T-cell (primary cell): ENCODE measurements around the gene DPPA5. TPM values are rescaled to one million over a fixed set of nuclear protein-coding genes. Genes with fewer than 3 reads are reported as not detected.

ENCODE experiments used
- ATAC-seq, 4 experiments: fragments of 200-7000 bp in 3 of 4; fragments of 150-1000 bp in 1 of 4; cut with Tn5 transposase; replicated peaks in 1 of 4; 1 replicate in 3 of 4; 2 replicates in 1 of 4; pipeline ENCODE4 v1.10.0; 2021; ENCODE audit warnings: moderate library complexity in 3 of 4, mild to moderate bottlenecking in 2 of 4, moderate number of reproducible peaks in 1 of 4
- CTCF ChIA-PET, 2 donors: fragments of 300-600 bp; sonication (Branson Sonifier 250); formaldehyde crosslinking; loops; one replicate each; lab custom pipeline; 2022; ENCODE audit warnings: antibody characterized with exemption in 2 of 2; lab: Charles Lee
- POLR2A ChIA-PET, 2 donors: fragments of 300-600 bp; sonication (Branson Sonifier 250); formaldehyde crosslinking; loops; one replicate each; lab custom pipeline; 2022; ENCODE audit warnings: antibody characterized with exemption in 2 of 2; lab: Charles Lee
- DNase-seq, 35 experiments: peaks; one replicate each; pipeline versions ENCODE4 v3.0.0 to v3.0.0-alpha.2; 2013 to 2023
- H3K27ac ChIP-seq: one replicate; pipeline ENCODE4 v1.5.1; 2013; ENCODE audit warnings: low read length
- H3K27me3 ChIP-seq, 2 experiments: replicated peaks in 1 of 2; 1 replicate in 1 of 2; 2 replicates in 1 of 2; pipeline versions ENCODE4 v1.6.1 to v1.7.0; 2013; ENCODE audit warnings: low read length in 1 of 2, mixed read lengths in 1 of 2; ENCODE audit not compliant: control insufficient read depth in 2 of 2, insufficient read depth in 2 of 2; ENCODE audit errors: extremely low read depth in 1 of 2
- H3K36me3 ChIP-seq, 2 donors: 1 replicate in 1 of 2; 2 replicates in 1 of 2; pipeline versions ENCODE4 v1.6.1 to v1.7.0; 2013; ENCODE audit warnings: low read length in 1 of 2; ENCODE audit not compliant: control insufficient read depth in 2 of 2, insufficient read depth in 1 of 2; ENCODE audit errors: extremely low read depth in 1 of 2
- H3K4me1 ChIP-seq, 2 experiments: 1 replicate in 1 of 2; 2 replicates in 1 of 2; pipeline versions ENCODE4 v1.6.1 to v1.7.0; 2013; ENCODE audit warnings: low read length in 2 of 2, mixed read lengths in 1 of 2; ENCODE audit not compliant: insufficient read depth in 2 of 2, control insufficient read depth in 1 of 2; ENCODE audit errors: extremely low read depth in 1 of 2
- H3K4me3 ChIP-seq, 2 donors: 1 replicate in 1 of 2; 2 replicates in 1 of 2; pipeline versions ENCODE4 v1.5.1 to v1.7.0; 2013; ENCODE audit warnings: mild to moderate bottlenecking in 2 of 2, low read length in 1 of 2, moderate library complexity in 1 of 2; ENCODE audit not compliant: control insufficient read depth in 1 of 2; ENCODE audit errors: extremely low read depth in 1 of 2
- H3K9me3 ChIP-seq: 2 replicates; pipeline ENCODE4 v1.7.0; 2013
- H3K27ac Mint-ChIP-seq, 2 donors: one replicate each; pipeline ENCODE4 v1.8.0; 2020 to 2021; ENCODE audit warnings: mild to moderate bottlenecking in 2 of 2, mixed read lengths in 2 of 2
- H3K27me3 Mint-ChIP-seq, 2 donors: one replicate each; pipeline ENCODE4 v1.8.0; 2021 to 2022; ENCODE audit warnings: mixed read lengths in 2 of 2
- H3K36me3 Mint-ChIP-seq: one replicate; pipeline ENCODE4 v1.8.0; 2021; ENCODE audit warnings: mixed read lengths
- H3K4me1 Mint-ChIP-seq, 3 donors: one replicate each; pipeline ENCODE4 v1.8.0; 2020 to 2022; ENCODE audit warnings: mixed read lengths in 3 of 3, mild to moderate bottlenecking in 1 of 3
- H3K4me3 Mint-ChIP-seq, 3 donors: one replicate each; pipeline ENCODE4 v1.8.0; 2020 to 2022; ENCODE audit warnings: mild to moderate bottlenecking in 3 of 3, mixed read lengths in 3 of 3, moderate library complexity in 3 of 3
- H3K9me3 Mint-ChIP-seq, 3 donors: one replicate each; pipeline ENCODE4 v1.8.0; 2020 to 2022; ENCODE audit warnings: mixed read lengths in 3 of 3
- WGBS: methylation state at CpG from one replicate; pipeline ENCODE4 v1.1.5; 2013; ENCODE audit warnings: missing lambda C conversion rate; ENCODE audit not compliant: insufficient coverage; 5-methylcytosine and 5-hydroxymethylcytosine counted together
- total RNA-seq, 35 experiments: library from RNA in 6 of 35; stranded (reverse) in 6 of 35; fragments of 120-200 nt in 1 of 35; gene quantifications; one replicate each; pipeline versions ENCODE4 v1.2.1 to v1.2.4 and lab custom pipeline; 2013 to 2026

DPPA5 gene
- total RNA-seq, 5 donors from 2014 or later (not counting 1 experiment from before 2014, with no cell fraction given): not detected

- no peak for DNase-seq
- Mint-ChIP-seq H3K27ac (no peak overlapping the region), H3K9me3 (no peaks in the 10 kb centered on the region), H3K4me3 (no peak overlapping the region), H3K4me1 (no peaks in the 10 kb centered on the region), H3K36me3 (no peaks in the 10 kb centered on the region), H3K27me3 (peaks cover 0 to 2% of the 10 kb centered on the region in 2 donors)
- peaks cover 0 to 4% of the 10 kb centered on the region in 2 experiments for H3K27me3 ChIP-seq
- ChIA-PET CTCF (no interaction called here), POLR2A (no interaction called here)
- no peaks in the 10 kb centered on the region for H3K9me3 ChIP-seq
- no peak overlapping the region for H3K27ac ChIP-seq
- no peaks in the 10 kb centered on the region for H3K4me1 ChIP-seq
- WGBS: 80% methylated on average over 1 of the region's 1 CpG
- ATAC-seq: no peak
- no peak overlapping the region for H3K4me3 ChIP-seq
- no peaks in the 10 kb centered on the region for H3K36me3 ChIP-seq
These were observed 12.7 kb downstream of the DPPA5 start for GRCh38 chr6:73341335-73341734.

GRCh38 chr6:73340048-73340447 lies 14.0 kb downstream of the DPPA5 start:
- Mint-ChIP-seq H3K27ac (no peak overlapping the region), H3K4me1 (no peaks in the 10 kb centered on the region), H3K27me3 (peaks cover 0 to 2% of the 10 kb centered on the region in 2 donors), H3K4me3 (no peak overlapping the region), H3K36me3 (no peaks in the 10 kb centered on the region), H3K9me3 (no peaks in the 10 kb centered on the region)
- no peak overlapping the region for H3K4me3 ChIP-seq
- ChIA-PET CTCF (interaction anchor here in 1 of 2 donors (0.6 kb wide), 1 partner anchor 10 kb away, joined by 5 read pairs; no protein-coding TSS in a partner anchor), POLR2A (no interaction called here)
- WGBS: 88% methylated on average over 2 of the region's 2 CpGs
- no peaks in the 10 kb centered on the region for H3K9me3 ChIP-seq
- H3K4me1 ChIP-seq: no peaks in the 10 kb centered on the region
- H3K27ac ChIP-seq: no peak overlapping the region
- ATAC-seq (no peak), DNase-seq (no peak)
- no peaks in the 10 kb centered on the region for H3K36me3 ChIP-seq
- no peaks in the 10 kb centered on the region for H3K27me3 ChIP-seq

GRCh38 chr6:73339340-73339739 lies 14.7 kb downstream of the DPPA5 start:
- H3K27ac Mint-ChIP-seq: no peak overlapping the region
- H3K27me3 ChIP-seq: no peaks in the 10 kb centered on the region
- peaks cover 0 to under 1% of the 10 kb centered on the region in 2 donors for H3K27me3 Mint-ChIP-seq
- no peak for ATAC-seq
- no peak overlapping the region for H3K4me3 ChIP-seq
- no peaks in the 10 kb centered on the region for H3K36me3 Mint-ChIP-seq
- no peaks in the 10 kb centered on the region for H3K4me1 ChIP-seq
- no peak overlapping the region for H3K27ac ChIP-seq
- H3K36me3 ChIP-seq: no peaks in the 10 kb centered on the region
- H3K4me1 Mint-ChIP-seq: no peaks in the 10 kb centered on the region
- H3K9me3 Mint-ChIP-seq: no peaks in the 10 kb centered on the region
- no peak for DNase-seq
- POLR2A ChIA-PET: no interaction called here
- CTCF ChIA-PET: interaction anchor here in 1 of 2 donors (1.3 kb wide), 1 partner anchor 54 kb away, joined by 4 read pairs; no protein-coding TSS in a partner anchor
- H3K9me3 ChIP-seq: no peaks in the 10 kb centered on the region
- 100% methylated on average over 1 of the region's 3 CpGs for WGBS
- H3K4me3 Mint-ChIP-seq: no peak overlapping the region

GRCh38 chr6:73329201-73329600 lies 24.9 kb downstream of the DPPA5 start:
- ATAC-seq (no peak), DNase-seq (no peak)
- H3K4me1 ChIP-seq: no peaks in the 10 kb centered on the region
- Mint-ChIP-seq H3K27ac (no peak overlapping the region), H3K4me1 (no peaks in the 10 kb centered on the region), H3K9me3 (no peaks in the 10 kb centered on the region), H3K4me3 (no peak overlapping the region), H3K36me3 (no peaks in the 10 kb centered on the region), H3K27me3 (peaks cover 10 to 16% of the 10 kb centered on the region in 2 donors)
- CTCF ChIA-PET: interaction anchor here (0.7 to 1.2 kb wide), 2 partner anchors 43 to 61 kb away, joined by 5 to 8 read pairs; no protein-coding TSS in a partner anchor
- 58% methylated on average over 2 of the region's 3 CpGs for WGBS
- H3K27me3 ChIP-seq: peaks cover 0 to 7% of the 10 kb centered on the region in 2 experiments
- no peak overlapping the region for H3K27ac ChIP-seq
- no peaks in the 10 kb centered on the region for H3K9me3 ChIP-seq
- H3K36me3 ChIP-seq: no peaks in the 10 kb centered on the region
- POLR2A ChIA-PET: interaction anchor here in 1 of 2 donors (1.0 kb wide), 1 partner anchor 93 kb away, joined by 3 read pairs; no protein-coding TSS in a partner anchor
- H3K4me3 ChIP-seq: no peak overlapping the region

DNA sequence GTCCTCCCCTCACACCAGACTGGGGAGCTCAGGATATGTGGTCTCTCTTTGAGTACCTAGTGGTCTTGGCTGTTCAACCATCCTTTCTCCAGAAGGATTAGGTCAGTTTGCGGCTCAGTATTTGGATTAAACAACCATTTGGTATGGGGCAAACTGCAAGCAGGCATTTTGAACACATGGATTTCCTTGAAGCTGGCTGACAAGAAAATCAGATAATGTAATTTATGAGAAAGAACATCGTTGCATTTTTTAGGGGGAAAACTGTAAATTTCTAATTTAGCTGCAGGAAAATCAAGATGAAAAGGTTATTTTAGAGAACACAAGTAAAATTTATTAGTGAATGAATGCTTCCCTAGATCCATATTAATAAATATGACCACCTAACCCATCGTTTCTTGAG lies 25.3 kb downstream of the DPPA5 start:
- no peak overlapping the region for H3K4me3 ChIP-seq
- no peak overlapping the region for H3K4me3 Mint-ChIP-seq
- H3K9me3 Mint-ChIP-seq: no peaks in the 10 kb centered on the region
- H3K27me3 Mint-ChIP-seq: peaks cover 10 to 16% of the 10 kb centered on the region in 2 donors
- 100% methylated on average over 1 of the region's 3 CpGs for WGBS
- ATAC-seq (no peak), DNase-seq (no peak)
- no peak overlapping the region for H3K27ac Mint-ChIP-seq
- POLR2A ChIA-PET: interaction anchor here in 1 of 2 donors (0.6 to 1.0 kb wide), 2 partner anchors 36 to 94 kb away, joined by 3 to 5 read pairs; no protein-coding TSS in a partner anchor
- no peaks in the 10 kb centered on the region for H3K36me3 ChIP-seq
- no peaks in the 10 kb centered on the region for H3K36me3 Mint-ChIP-seq
- no peaks in the 10 kb centered on the region for H3K4me1 ChIP-seq
- peaks cover 0 to 6% of the 10 kb centered on the region in 2 experiments for H3K27me3 ChIP-seq
- no peaks in the 10 kb centered on the region for H3K4me1 Mint-ChIP-seq
- H3K9me3 ChIP-seq: no peaks in the 10 kb centered on the region
- no peak overlapping the region for H3K27ac ChIP-seq
- CTCF ChIA-PET: interaction anchor here (0.7 to 1.6 kb wide), 3 partner anchors 43 to 920 kb away, joined by 3 to 8 read pairs (median 5); no protein-coding TSS in a partner anchor

GRCh38 chr6:73325656-73326055 lies 28.4 kb downstream of the DPPA5 start:
- ChIA-PET CTCF (interaction anchor here (0.7 to 2.1 kb wide), 3 partner anchors 9 to 287 kb away, joined by 3 to 23 read pairs (median 4); no protein-coding TSS in a partner anchor), POLR2A (interaction anchor here (0.6 kb wide), 2 partner anchors 46 to 159 kb away, joined by 3 to 6 read pairs; no protein-coding TSS in a partner anchor)
- ATAC-seq (no peak), DNase-seq (no peak)
- Mint-ChIP-seq H3K4me3 (no peak overlapping the region), H3K4me1 (no peaks in the 10 kb centered on the region), H3K27ac (no peak overlapping the region), H3K27me3 (peaks cover 9 to 15% of the 10 kb centered on the region in 2 donors), H3K36me3 (no peaks in the 10 kb centered on the region), H3K9me3 (no peaks in the 10 kb centered on the region)
- Histone ChIP-seq H3K27me3 (peaks cover 0 to 4% of the 10 kb centered on the region in 2 experiments), H3K9me3 (no peaks in the 10 kb centered on the region), H3K4me1 (no peaks in the 10 kb centered on the region), H3K36me3 (no peaks in the 10 kb centered on the region), H3K4me3 (no peak overlapping the region), H3K27ac (no peak overlapping the region)
- 83% methylated on average over 1 of the region's 3 CpGs for WGBS
